ENCODE data around the gene PPM1M. TPM values are rescaled to one million over a fixed set of nuclear protein-coding genes. Genes with fewer than 3 reads are reported as not detected.
A peak's percentile ranks its signal among the peaks of the same experiment; 100 is the strongest.

Gene PPM1M
- total RNA-seq, 1 experiment from 2014 or later: 7.1 TPM

GRCh38 chr3:52240059-52240885 is 5.3 kb upstream of the PPM1M start:
- peaks cover 48% of the 10 kb centered on the region for H3K36me3 Mint-ChIP-seq (ENCODE audit: insufficient read depth, unreplicated experiment)
- H3K27me3 Mint-ChIP-seq (ENCODE audit: unreplicated experiment): no peaks in the 10 kb centered on the region
- intact Hi-C loops (cut with micrococcal nuclease; ENCODE audit: unreplicated experiment): no loop called here
- DNase-seq: peak; percentile 42
- no peaks in the 10 kb centered on the region for H3K9me3 Mint-ChIP-seq (ENCODE audit: low read depth, unreplicated experiment)
- H3K4me1 Mint-ChIP-seq (ENCODE audit: low read depth, unreplicated experiment): peaks cover 22% of the 10 kb centered on the region
- no TSS peak for BruUV-seq (replicated peaks)
- no peak for TF ChIP-seq CTCF (IDR thresholded peaks at IDR 0.05; ENCODE audit: unreplicated experiment)
- H3K4me3 Mint-ChIP-seq (ENCODE audit: low read depth, unreplicated experiment): peak overlapping the region; percentile 87
- H3K27ac Mint-ChIP-seq (ENCODE audit: unreplicated experiment): peak overlapping the region; percentile 89
- CTCF ChIA-PET: interaction anchor here (0.5 to 1.2 kb wide), 5 partner anchors 8 to 99 kb away, joined by 4 to 6 read pairs (median 4); no protein-coding TSS in a partner anchor

- Mint-ChIP-seq H3K27me3 (ENCODE audit: unreplicated experiment) (no peaks in the 10 kb centered on the region), H3K4me1 (ENCODE audit: low read depth, unreplicated experiment) (peaks cover 22% of the 10 kb centered on the region), H3K4me3 (ENCODE audit: low read depth, unreplicated experiment) (peak overlapping the region; percentile 87), H3K36me3 (ENCODE audit: insufficient read depth, unreplicated experiment) (peaks cover 50% of the 10 kb centered on the region), H3K9me3 (ENCODE audit: low read depth, unreplicated experiment) (no peaks in the 10 kb centered on the region), H3K27ac (ENCODE audit: unreplicated experiment) (peak overlapping the region; percentile 89)
- CTCF ChIA-PET: interaction anchor here (0.5 to 1.2 kb wide), 5 partner anchors 9 to 98 kb away, joined by 4 to 6 read pairs (median 4); no protein-coding TSS in a partner anchor
- no TSS peak for BruUV-seq (replicated peaks)
- intact Hi-C loops (cut with micrococcal nuclease; ENCODE audit: unreplicated experiment): no loop called here
- TF ChIP-seq CTCF (IDR thresholded peaks at IDR 0.05; ENCODE audit: unreplicated experiment): no peak
- DNase-seq: no peak
Measured at GRCh38 chr3:52240886-52241370, 4.6 kb upstream of the PPM1M start.

- BruUV-seq (replicated peaks): no TSS peak
- no peaks in the 10 kb centered on the region for H3K27me3 Mint-ChIP-seq (ENCODE audit: unreplicated experiment)
Measured at GRCh38 chr3:52242039-52242438, 3.5 kb upstream of the PPM1M start.

More at GRCh38 chr3:52242039-52242438, 3.5 kb upstream of the PPM1M start:
- DNase-seq: no peak
- Mint-ChIP-seq H3K27ac (ENCODE audit: unreplicated experiment) (no peak overlapping the region), H3K9me3 (ENCODE audit: low read depth, unreplicated experiment) (no peaks in the 10 kb centered on the region), H3K36me3 (ENCODE audit: insufficient read depth, unreplicated experiment) (peaks cover 54% of the 10 kb centered on the region), H3K4me3 (ENCODE audit: low read depth, unreplicated experiment) (no peak overlapping the region), H3K4me1 (ENCODE audit: low read depth, unreplicated experiment) (peaks cover 22% of the 10 kb centered on the region)
- CTCF ChIA-PET: no interaction called here
- intact Hi-C loops (cut with micrococcal nuclease; ENCODE audit: unreplicated experiment): no loop called here
- no peak for TF ChIP-seq CTCF (IDR thresholded peaks at IDR 0.05; ENCODE audit: unreplicated experiment)
